Measurements from ENCODE around the gene EIPR1.

Gene EIPR1

GRCh38 chr2:3321825-3322224, 55.8 kb downstream of the EIPR1 start:
- no peak for DNase-seq

- DNase-seq: no peak
These were observed 56.6 kb downstream of the EIPR1 start for GRCh38 chr2:3320910-3321605.

- DNase-seq: no peak
These were observed 57.7 kb downstream of the EIPR1 start for GRCh38 chr2:3319745-3320566.

- no peak for DNase-seq
These were observed 58.5 kb downstream of the EIPR1 start for GRCh38 chr2:3319134-3319533.

GRCh38 chr2:3317871-3318590, 59.6 kb downstream of the EIPR1 start:
- no peak for DNase-seq

- no peak for DNase-seq
These were observed 60.3 kb downstream of the EIPR1 start for GRCh38 chr2:3317277-3317685.

- DNase-seq: no peak
These were observed 61.0 kb downstream of the EIPR1 start for GRCh38 chr2:3316456-3317276.

- no peak for DNase-seq
These were observed 63.0 kb downstream of the EIPR1 start for GRCh38 chr2:3314626-3315025.

GRCh38 chr2:3313781-3314375, 63.7 kb downstream of the EIPR1 start:
- DNase-seq: no peak

GRCh38 chr2:3312576-3313345, 64.9 kb downstream of the EIPR1 start:
- no peak for DNase-seq

GRCh38 chr2:3311601-3312000, 66.0 kb downstream of the EIPR1 start:
- no peak for DNase-seq

- DNase-seq: no peak
These were observed 67.9 kb downstream of the EIPR1 start for GRCh38 chr2:3309496-3310355.

- DNase-seq: no peak
These were observed 69.7 kb downstream of the EIPR1 start for GRCh38 chr2:3307901-3308300.

GRCh38 chr2:3307236-3307635, 70.4 kb downstream of the EIPR1 start:
- DNase-seq: no peak

- DNase-seq: no peak
These were observed 71.7 kb downstream of the EIPR1 start for GRCh38 chr2:3305952-3306351.

- no peak for DNase-seq
These were observed 72.2 kb downstream of the EIPR1 start for GRCh38 chr2:3305431-3305830.

- DNase-seq: peak; percentile 89
These were observed 73.8 kb downstream of the EIPR1 start for GRCh38 chr2:3303583-3304406.

- no peak for DNase-seq
These were observed 74.7 kb downstream of the EIPR1 start for GRCh38 chr2:3302751-3303582.

GRCh38 chr2:3302421-3302750, 75.2 kb downstream of the EIPR1 start:
- DNase-seq: no peak
